GM18505 (cell line): ENCODE results near the gene WWOX.

Source experiments
- ATAC-seq: cut with Tn5 transposase; IDR thresholded peaks from one replicate; pipeline ENCODE4 v1.9.1; 2021; ENCODE audit not compliant: unreplicated experiment
- POLR2A ChIP-seq: IDR thresholded peaks from 4 replicates; pipeline ENCODE4 v1.6.1; 2011; ENCODE audit warnings: borderline replicate concordance; ENCODE audit not compliant: insufficient read depth, insufficient read length; ENCODE audit errors: extremely low read depth

The WWOX gene

GRCh38 chr16:78415669-78416068 is 316.2 kb downstream of the WWOX start:
- no peak for TF ChIP-seq POLR2A
- no peak for ATAC-seq

GRCh38 chr16:78416400-78416799 is 316.9 kb downstream of the WWOX start:
- TF ChIP-seq POLR2A = no peak
- no peak for ATAC-seq

GRCh38 chr16:78421181-78421708 is 321.8 kb downstream of the WWOX start:
- no peak for ATAC-seq
- TF ChIP-seq POLR2A = no peak

- ATAC-seq = no peak
- TF ChIP-seq POLR2A = no peak
Observed at GRCh38 chr16:78425281-78425680, 325.8 kb downstream of the WWOX start.

- ATAC-seq = no peak
- no peak for TF ChIP-seq POLR2A
Observed at GRCh38 chr16:78425891-78426510, 326.5 kb downstream of the WWOX start.

- no peak for ATAC-seq
- no peak for TF ChIP-seq POLR2A
Observed at GRCh38 chr16:78428193-78428592, 328.7 kb downstream of the WWOX start.

GRCh38 chr16:78430281-78430680 is 330.8 kb downstream of the WWOX start:
- no peak for ATAC-seq
- TF ChIP-seq POLR2A = no peak

- no peak for TF ChIP-seq POLR2A
- no peak for ATAC-seq
Observed at GRCh38 chr16:78431004-78431670, 331.7 kb downstream of the WWOX start.

GRCh38 chr16:78431701-78432100 is 332.2 kb downstream of the WWOX start:
- no peak for TF ChIP-seq POLR2A
- ATAC-seq = no peak

- TF ChIP-seq POLR2A = no peak
- ATAC-seq = no peak
Observed at GRCh38 chr16:78432451-78432850, 333.0 kb downstream of the WWOX start.

- ATAC-seq = no peak
- no peak for TF ChIP-seq POLR2A
Observed at GRCh38 chr16:78433116-78433515, 333.7 kb downstream of the WWOX start.

GRCh38 chr16:78434401-78434800 is 334.9 kb downstream of the WWOX start:
- ATAC-seq = no peak
- TF ChIP-seq POLR2A = no peak

GRCh38 chr16:78435260-78435659 is 335.8 kb downstream of the WWOX start:
- no peak for TF ChIP-seq POLR2A
- no peak for ATAC-seq

- ATAC-seq = no peak
- TF ChIP-seq POLR2A = no peak
Observed at GRCh38 chr16:78436023-78436422, 336.6 kb downstream of the WWOX start.

GRCh38 chr16:78436846-78437245 is 337.4 kb downstream of the WWOX start:
- no peak for TF ChIP-seq POLR2A
- no peak for ATAC-seq

GRCh38 chr16:78437352-78437968 is 338.0 kb downstream of the WWOX start:
- ATAC-seq = no peak
- no peak for TF ChIP-seq POLR2A
